ENCODE results near the gene CLC. TPM values are rescaled to one million over a fixed set of nuclear protein-coding genes. Genes with fewer than 3 reads are reported as not detected.
"Not testable (repeated sequence)": the region's sequence is repeated elsewhere in the genome, so short reads cannot be mapped to it uniquely, and the experiment has no call there.

Gene CLC
- 1 to 10 TPM in 7 of 10 donors, under 1 TPM in 3; 0.22 to 3.1 (median 2.2) TPM for polyA plus RNA-seq (ENCODE audit: insufficient read length in 10 of 10)
- long read RNA-seq, donor 1, partial matches to known transcripts, result 0 of 1 reads
- long read RNA-seq, donor 1, other reads (novel, unspliced or antisense), result 0 of 1 reads
- long read RNA-seq, donor 2, result 0 reads
- long read RNA-seq, donor 3, result 0 reads
- long read RNA-seq, donor 4, result 0 reads
- long read RNA-seq, donor 5, result 0 reads
- long read RNA-seq, donor 6, partial matches to known transcripts, result 0 of 2 reads
- long read RNA-seq, donor 6, other reads (novel, unspliced or antisense), result 0 of 2 reads
- long read RNA-seq, donor 7, result 0 reads
- long read RNA-seq, donor 8, result 0 reads
- long read RNA-seq, donor 9, result 0 reads

GRCh38 chr19:39737891-39738290, at the start of gene CLC:
TSS of gene CLC (minus strand) at chr19:39738029. CDS start at chr19:39737952, 77 bp downstream.
- DNase-seq, result no peak

- DNase-seq, result no peak
Observed at GRCh38 chr19:39780894-39781293, 43.1 kb upstream of the CLC start.

GRCh38 chr19:39778763-39779162, 40.9 kb upstream of the CLC start, which contains the start of gene LEUTX:
TSS of gene LEUTX (plus strand) at chr19:39778854. CDS start at chr19:39778921, 67 bp downstream.
- no peak for DNase-seq

GRCh38 chr19:39768786-39769185, 31.0 kb upstream of the CLC start:
- DNase-seq, result no peak

- no peak for DNase-seq
Observed at GRCh38 chr19:39768334-39768733, 30.5 kb upstream of the CLC start.

- peak; percentile 19 to 22 (median 21) for DNase-seq
Observed at GRCh38 chr19:39765091-39766076, 27.6 kb upstream of the CLC start.

GRCh38 chr19:39761851-39762250, 24.0 kb upstream of the CLC start:
- not testable (repeated sequence) for DNase-seq

GRCh38 chr19:39759457-39760184, 21.8 kb upstream of the CLC start:
- DNase-seq, result no peak

- DNase-seq, result no peak
Observed at GRCh38 chr19:39754971-39755370, 17.1 kb upstream of the CLC start.

- DNase-seq, result no peak
Observed at GRCh38 chr19:39754544-39754943, 16.7 kb upstream of the CLC start.

- no peak for DNase-seq
Observed at GRCh38 chr19:39752795-39753194, 15.0 kb upstream of the CLC start.

- no peak for DNase-seq
Observed at GRCh38 chr19:39752390-39752789, 14.6 kb upstream of the CLC start.

- no peak for DNase-seq
Observed at GRCh38 chr19:39749981-39750380, 12.2 kb upstream of the CLC start.

GRCh38 chr19:39746836-39747529, 9.2 kb upstream of the CLC start:
- no peak for DNase-seq

- no peak for DNase-seq
Observed at GRCh38 chr19:39745643-39746042, 7.8 kb upstream of the CLC start.

- DNase-seq, result no peak
Observed at GRCh38 chr19:39740395-39740794, 2.6 kb upstream of the CLC start.

GRCh38 chr19:39738814-39739213, 985 bp upstream of the CLC start:
- DNase-seq, result no peak

GRCh38 chr19:39737351-39737750, 478 bp downstream of the CLC start:
- DNase-seq, result no peak

- no peak for DNase-seq
Observed at GRCh38 chr19:39736088-39736487, 1.7 kb downstream of the CLC start.

GRCh38 chr19:39735688-39736087, 2.1 kb downstream of the CLC start:
- DNase-seq, result no peak

- DNase-seq, result no peak
Observed at GRCh38 chr19:39733841-39734240, 4.0 kb downstream of the CLC start.
